Gastrocnemius medialis (tissue), 4 donors: ENCODE data around the gene ADH4. TPM values are rescaled to one million over a fixed set of nuclear protein-coding genes. Genes with fewer than 3 reads are reported as not detected.
A peak's percentile ranks its signal among the peaks of the same experiment; 100 is the strongest.

Experiments used
- ATAC-seq, 2 donors: fragments of 150-250 bp; one replicate each; pipeline ENCODE4 v1.9.1; 2016
- DNase-seq, 2 donors: peaks; one replicate each; pipeline ENCODE4 v3.0.0-alpha.2; 2019
- H3K27ac ChIP-seq, 4 donors: fragments of 200-600 bp; sonication (generic); 1 replicate in 1 of 4; 2 replicates in 3 of 4; pipeline ENCODE4 v1.5.1; 2016 to 2018; ENCODE audit warnings: mild to moderate bottlenecking in 2 of 4, moderate library complexity in 1 of 4
- H3K27me3 ChIP-seq, 3 donors: fragments of 200-600 bp; sonication (generic) in 2 of 3; 1 replicate in 1 of 3; 2 replicates in 2 of 3; pipeline versions ENCODE4 v1.5.1 to v1.6.0; 2016 to 2019; ENCODE audit warnings: mild to moderate bottlenecking in 1 of 3, moderate library complexity in 1 of 3
- H3K36me3 ChIP-seq, 2 donors: fragments of 200-600 bp; sonication (generic) in 1 of 2; one replicate each; pipeline ENCODE4 v1.5.1; 2017 to 2018
- H3K4me1 ChIP-seq, 2 donors: fragments of 200-600 bp; sonication (generic) in 1 of 2; one replicate each; pipeline ENCODE4 v1.5.1; 2016 to 2017; ENCODE audit warnings: mild to moderate bottlenecking in 2 of 2
- H3K4me3 ChIP-seq, 4 donors: fragments of 200-600 bp; sonication (generic) in 3 of 4; 1 replicate in 1 of 4; 2 replicates in 3 of 4; pipeline ENCODE4 v1.5.1; 2016 to 2019; ENCODE audit warnings: mild to moderate bottlenecking in 2 of 4
- H3K9me3 ChIP-seq, 3 donors: fragments of 200-600 bp; sonication (generic) in 2 of 3; 1 replicate in 1 of 3; 2 replicates in 2 of 3; pipeline ENCODE4 v1.5.1; 2016 to 2019
- POLR2A ChIP-seq, 2 donors: fragments of 450-650 bp; IDR thresholded peaks; one replicate each; pipeline ENCODE4 v1.6.1; 2017; ENCODE audit warnings: antibody characterized with exemption in 2 of 2, mild to moderate bottlenecking in 2 of 2, moderate library complexity in 2 of 2
- in situ Hi-C, 4 donors: fragments of 200-750 bp; cut with MboI; loops; one replicate each; pipeline versions ENCODE4 v1.15.0 to v1.8.0; 2017; ENCODE audit warnings: low sequenced_read_pairs in 4 of 4
- intact Hi-C: fragments of 100-400 bp; cut with DNase I; formaldehyde crosslinking; loops from one replicate; pipeline ENCODE4 v1.15.1; 2023; ENCODE audit warnings: low total_unique reads
- total RNA-seq, 4 donors: library from RNA; depleted of rRNA; stranded (reverse); fragments of >200 nt; gene quantifications; one replicate each; pipeline versions ENCODE4 v1.1.0 to v1.2.3, GENCODE V29; 2016
- TF ChIP-seq, protein P1 (sequence below), 5 experiments: fragments of 450-650 bp in 3 of 5; fragments of 200-600 bp in 2 of 5; sonication (generic) in 2 of 5; IDR thresholded peaks in 4 of 5; conservative IDR thresholded peaks in 1 of 5; 1 replicate in 4 of 5; 2 replicates in 1 of 5; pipeline ENCODE4 v1.5.1; 2016 to 2019; ENCODE audit warnings: antibody characterized with exemption in 5 of 5, mild to moderate bottlenecking in 3 of 5, moderate library complexity in 3 of 5

The ADH4 gene
- total RNA-seq, 4 donors from 2014 or later: 0.75 to 1.0 (median 1.00) TPM; not detected in 1

DNA sequence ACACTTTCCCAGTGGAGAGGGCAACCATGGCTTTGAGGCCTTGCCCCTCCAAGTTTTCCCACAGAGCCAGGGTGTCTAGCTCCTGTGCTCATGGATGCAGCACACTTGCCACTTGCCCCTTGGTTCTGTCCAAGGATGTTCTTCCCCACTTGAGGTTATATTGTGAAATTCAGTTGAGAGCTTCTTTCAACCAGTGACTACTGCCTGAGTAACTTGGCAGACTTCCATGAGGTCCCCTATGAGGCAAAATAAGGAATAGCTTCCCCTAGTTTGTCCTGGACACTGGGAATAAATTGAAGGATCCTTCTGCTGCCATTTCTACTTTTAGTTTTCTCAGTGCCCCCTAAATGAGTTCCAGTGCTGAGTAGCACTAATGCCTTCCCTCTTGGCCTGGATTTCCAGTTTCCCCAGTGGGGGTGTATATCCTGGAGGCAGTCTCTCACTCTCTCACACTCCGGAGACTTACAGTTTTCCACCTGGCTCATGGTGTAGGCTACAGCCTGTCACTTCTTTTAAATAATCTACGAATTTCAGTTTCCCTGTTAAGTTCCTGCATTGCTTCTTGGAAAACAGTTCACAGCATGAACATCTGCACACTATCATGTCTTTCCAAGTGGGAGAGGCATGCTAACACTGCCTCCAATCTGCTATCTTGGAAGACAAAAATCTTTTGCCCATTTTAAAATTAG, 36.4 kb upstream of the ADH4 start:
- TF ChIP-seq, protein P1, sequence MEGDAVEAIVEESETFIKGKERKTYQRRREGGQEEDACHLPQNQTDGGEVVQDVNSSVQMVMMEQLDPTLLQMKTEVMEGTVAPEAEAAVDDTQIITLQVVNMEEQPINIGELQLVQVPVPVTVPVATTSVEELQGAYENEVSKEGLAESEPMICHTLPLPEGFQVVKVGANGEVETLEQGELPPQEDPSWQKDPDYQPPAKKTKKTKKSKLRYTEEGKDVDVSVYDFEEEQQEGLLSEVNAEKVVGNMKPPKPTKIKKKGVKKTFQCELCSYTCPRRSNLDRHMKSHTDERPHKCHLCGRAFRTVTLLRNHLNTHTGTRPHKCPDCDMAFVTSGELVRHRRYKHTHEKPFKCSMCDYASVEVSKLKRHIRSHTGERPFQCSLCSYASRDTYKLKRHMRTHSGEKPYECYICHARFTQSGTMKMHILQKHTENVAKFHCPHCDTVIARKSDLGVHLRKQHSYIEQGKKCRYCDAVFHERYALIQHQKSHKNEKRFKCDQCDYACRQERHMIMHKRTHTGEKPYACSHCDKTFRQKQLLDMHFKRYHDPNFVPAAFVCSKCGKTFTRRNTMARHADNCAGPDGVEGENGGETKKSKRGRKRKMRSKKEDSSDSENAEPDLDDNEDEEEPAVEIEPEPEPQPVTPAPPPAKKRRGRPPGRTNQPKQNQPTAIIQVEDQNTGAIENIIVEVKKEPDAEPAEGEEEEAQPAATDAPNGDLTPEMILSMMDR (IDR thresholded peaks at IDR 0.05 in 4 of 5, conservative IDR thresholded peaks at IDR 0.05 in 1 of 5): no peak
- TF ChIP-seq POLR2A (IDR thresholded peaks at IDR 0.05): no peak
- intact Hi-C loops: no loop called here
- Histone ChIP-seq H3K9me3 (no peaks in the 10 kb centered on the region), H3K27ac (no peak overlapping the region), H3K4me1 (no peaks in the 10 kb centered on the region), H3K4me3 (no peak overlapping the region), H3K27me3 (no peaks in the 10 kb centered on the region), H3K36me3 (no peaks in the 10 kb centered on the region)
- in situ Hi-C loops: no loop called here
- peak; percentile 58 to 78 for ATAC-seq
- peak; percentile 25 to 31 for DNase-seq

DNA sequence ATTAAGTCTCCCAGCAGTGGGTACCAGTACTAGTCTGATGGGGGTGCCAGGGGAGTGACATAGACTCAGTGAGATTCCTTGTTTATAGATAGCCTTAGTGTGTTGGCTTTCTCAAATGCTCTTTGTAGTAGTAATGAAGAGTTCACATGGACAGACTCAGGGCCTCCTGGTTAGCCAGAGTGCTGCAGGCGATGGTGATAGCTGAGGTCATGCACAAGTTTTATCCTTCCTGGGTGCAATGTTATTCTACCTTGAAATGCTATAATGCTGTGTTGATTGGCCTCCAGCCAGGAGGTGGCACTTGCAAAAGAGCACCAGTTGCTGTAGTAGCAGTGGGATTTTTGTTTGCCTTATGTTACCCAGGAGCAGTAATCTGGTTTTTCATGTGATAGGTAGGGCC, 35.5 kb upstream of the ADH4 start:
- Histone ChIP-seq H3K27ac (no peak overlapping the region), H3K9me3 (no peaks in the 10 kb centered on the region), H3K27me3 (no peaks in the 10 kb centered on the region), H3K36me3 (no peaks in the 10 kb centered on the region), H3K4me3 (no peak overlapping the region), H3K4me1 (no peaks in the 10 kb centered on the region)
- TF ChIP-seq, protein P1 (IDR thresholded peaks at IDR 0.05 in 4 of 5, conservative IDR thresholded peaks at IDR 0.05 in 1 of 5): no peak
- TF ChIP-seq POLR2A (IDR thresholded peaks at IDR 0.05): no peak
- DNase-seq (no peak), ATAC-seq (no peak)
- in situ Hi-C loops: no loop called here
- intact Hi-C loops: no loop called here

DNA sequence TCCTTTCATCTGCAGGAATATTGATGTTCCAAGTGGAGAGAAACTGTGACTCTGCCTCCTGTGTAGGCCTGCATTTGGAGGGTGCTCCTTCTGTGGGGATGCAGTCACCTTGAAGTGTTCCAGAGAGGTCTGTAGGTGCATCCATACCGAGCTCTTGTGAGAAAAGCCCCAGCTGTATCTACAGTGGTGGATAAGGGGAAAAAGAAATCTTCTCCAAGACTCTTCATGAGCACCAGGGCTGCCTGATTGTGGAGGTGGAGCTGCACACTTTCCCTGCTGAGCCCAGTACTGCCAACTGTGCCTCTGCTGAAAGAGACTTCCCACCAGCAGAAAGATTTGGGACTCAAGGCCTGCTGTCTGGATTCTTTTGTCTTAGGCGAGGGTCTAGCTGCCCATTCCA, 35.1 kb upstream of the ADH4 start:
- TF ChIP-seq, protein P1 (IDR thresholded peaks at IDR 0.05 in 4 of 5, conservative IDR thresholded peaks at IDR 0.05 in 1 of 5): no peak
- TF ChIP-seq POLR2A (IDR thresholded peaks at IDR 0.05): no peak
- H3K9me3 ChIP-seq: no peaks in the 10 kb centered on the region
- H3K4me1 ChIP-seq: no peaks in the 10 kb centered on the region
- in situ Hi-C loops: no loop called here
- H3K4me3 ChIP-seq: no peak overlapping the region
- no peaks in the 10 kb centered on the region for H3K36me3 ChIP-seq
- no peak overlapping the region for H3K27ac ChIP-seq
- no peak for ATAC-seq
- intact Hi-C loops: no loop called here
- no peak for DNase-seq
- H3K27me3 ChIP-seq: no peaks in the 10 kb centered on the region

DNA sequence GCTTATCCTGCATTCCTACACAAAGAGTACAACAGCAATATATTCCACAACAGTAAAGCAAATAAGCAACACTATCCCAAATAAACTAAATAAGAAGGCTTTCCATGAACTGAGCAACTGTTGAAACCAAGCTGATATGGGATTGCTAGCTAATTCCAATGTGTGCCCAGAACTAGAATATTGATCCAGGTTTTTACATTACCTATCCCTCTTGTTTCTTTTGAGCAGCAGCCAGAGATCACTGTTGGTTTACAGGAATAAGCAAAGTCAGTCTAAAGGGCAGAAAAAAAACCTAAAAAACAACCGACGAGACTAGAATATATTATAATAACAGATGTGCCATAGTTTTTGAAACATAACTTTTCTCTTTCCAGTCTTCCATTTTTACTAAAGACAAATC, 22.4 kb upstream of the ADH4 start:
- TF ChIP-seq POLR2A (IDR thresholded peaks at IDR 0.05): no peak
- TF ChIP-seq, protein P1 (IDR thresholded peaks at IDR 0.05 in 4 of 5, conservative IDR thresholded peaks at IDR 0.05 in 1 of 5): no peak
- H3K4me3 ChIP-seq: no peak overlapping the region
- H3K27ac ChIP-seq: no peak overlapping the region
- no peaks in the 10 kb centered on the region for H3K4me1 ChIP-seq
- no peaks in the 10 kb centered on the region for H3K27me3 ChIP-seq
- DNase-seq (no peak), ATAC-seq (no peak)
- H3K36me3 ChIP-seq: no peaks in the 10 kb centered on the region
- intact Hi-C loops: no loop called here
- in situ Hi-C loops: no loop called here
- no peaks in the 10 kb centered on the region for H3K9me3 ChIP-seq

DNA sequence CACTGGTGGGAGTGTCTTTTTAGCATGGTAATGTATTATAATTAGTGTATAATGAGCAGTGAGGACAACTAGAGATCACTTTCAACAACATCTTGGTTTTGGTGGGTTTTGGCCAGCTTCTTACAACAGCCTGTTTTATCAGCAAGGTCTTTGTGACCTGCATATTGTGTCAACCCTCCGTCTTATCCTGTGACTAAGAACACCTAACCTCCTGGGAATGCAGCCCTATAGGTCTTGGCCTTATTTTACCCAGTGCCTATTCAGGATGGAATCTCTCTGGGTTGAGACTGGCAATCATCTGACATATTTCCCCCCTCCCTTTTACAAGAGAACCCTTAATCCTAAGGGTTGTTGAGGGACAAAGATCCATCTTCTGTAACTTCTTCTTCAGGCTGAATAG, 21.9 kb upstream of the ADH4 start:
- H3K4me3 ChIP-seq: no peak overlapping the region
- H3K9me3 ChIP-seq: no peaks in the 10 kb centered on the region
- DNase-seq (no peak), ATAC-seq (no peak)
- no peaks in the 10 kb centered on the region for H3K27me3 ChIP-seq
- TF ChIP-seq POLR2A (IDR thresholded peaks at IDR 0.05): no peak
- TF ChIP-seq, protein P1 (IDR thresholded peaks at IDR 0.05 in 4 of 5, conservative IDR thresholded peaks at IDR 0.05 in 1 of 5): no peak
- H3K4me1 ChIP-seq: no peaks in the 10 kb centered on the region
- no peaks in the 10 kb centered on the region for H3K36me3 ChIP-seq
- in situ Hi-C loops: no loop called here
- H3K27ac ChIP-seq: no peak overlapping the region
- intact Hi-C loops: no loop called here
